B cell (primary cell): ENCODE data around the gene MLH3. TPM values are rescaled to one million over a fixed set of nuclear protein-coding genes. Genes with fewer than 3 reads are reported as not detected.

ENCODE experiments used
- ATAC-seq: fragments of 200-7000 bp; cut with Tn5 transposase; one replicate; pipeline ENCODE4 v1.10.0; 2021; ENCODE audit warnings: low read depth, mild to moderate bottlenecking, moderate number of reproducible peaks, moderate library complexity
- CTCF ChIA-PET: fragments of 350-600 bp; sonication (Branson Sonifier 250); formaldehyde crosslinking; loops from one replicate; lab custom pipeline; 2021; ENCODE audit warnings: antibody characterized with exemption, inconsistent platforms; lab: Charles Lee
- POLR2A ChIA-PET: fragments of 350-600 bp; sonication (Branson Sonifier 250); formaldehyde crosslinking; loops from one replicate; lab custom pipeline; 2021; ENCODE audit warnings: antibody characterized with exemption; lab: Charles Lee
- DNase-seq: peaks from one replicate; pipeline ENCODE4 v3.0.0; 2013
- H2AFZ ChIP-seq: 2 replicates; pipeline ENCODE4 v1.6.1; 2012; ENCODE audit warnings: mild to moderate bottlenecking, low read depth, low read length; ENCODE audit not compliant: insufficient read depth, poor library complexity, severe bottlenecking
- H3K27ac ChIP-seq, 2 donors: 1 replicate in 1 of 2; 2 replicates in 1 of 2; pipeline ENCODE4 v1.5.1; 2012 to 2013; ENCODE audit warnings: low read length in 2 of 2, mild to moderate bottlenecking in 2 of 2, moderate library complexity in 1 of 2
- H3K27me3 ChIP-seq, 4 experiments: fragments of 200-600 bp in 1 of 4; sonication (generic) in 1 of 4; replicated peaks in 1 of 4; 1 replicate in 2 of 4; 2 replicates in 2 of 4; pipeline versions ENCODE4 v1.6.1 to v1.7.0; 2013 to 2016; ENCODE audit warnings: low read length in 3 of 4, mild to moderate bottlenecking in 2 of 4, mixed read lengths in 1 of 4, moderate library complexity in 1 of 4; ENCODE audit not compliant: insufficient read depth in 4 of 4, control insufficient read depth in 3 of 4; ENCODE audit errors: control extremely low read depth in 1 of 4
- H3K36me3 ChIP-seq, 2 experiments: replicated peaks in 1 of 2; 1 replicate in 1 of 2; 2 replicates in 1 of 2; pipeline versions ENCODE4 v1.6.1 to v1.7.1; 2013; ENCODE audit warnings: low read length in 1 of 2; ENCODE audit not compliant: insufficient read depth in 2 of 2, control insufficient read depth in 1 of 2; ENCODE audit errors: control extremely low read depth in 1 of 2, extremely low read depth in 1 of 2
- H3K4me1 ChIP-seq, 2 donors: fragments of 200-600 bp in 1 of 2; sonication (generic) in 1 of 2; 1 replicate in 1 of 2; 2 replicates in 1 of 2; pipeline versions ENCODE4 v1.5.1 to v1.6.1; 2013 to 2017; ENCODE audit warnings: low read length in 2 of 2; ENCODE audit not compliant: control insufficient read depth in 2 of 2, insufficient read depth in 2 of 2
- H3K4me2 ChIP-seq: replicated peaks from 2 replicates; pipeline ENCODE3; 2012; ENCODE audit warnings: mild to moderate bottlenecking, low read depth, low read length; ENCODE audit not compliant: poor library complexity, severe bottlenecking
- H3K4me3 ChIP-seq, 5 experiments: fragments of 200-600 bp in 1 of 5; sonication (generic) in 1 of 5; 1 replicate in 3 of 5; 2 replicates in 2 of 5; pipeline versions ENCODE4 v1.5.1 to v1.7.0; 2011 to 2016; ENCODE audit warnings: low read length in 4 of 5, mild to moderate bottlenecking in 4 of 5, low read depth in 2 of 5, control low read depth in 1 of 5, moderate library complexity in 1 of 5; ENCODE audit not compliant: insufficient read depth in 1 of 5; ENCODE audit errors: control extremely low read depth in 1 of 5, extremely low read depth in 1 of 5
- H3K79me2 ChIP-seq: fragments of 200-600 bp; sonication (generic); one replicate; pipeline ENCODE4 v1.6.0; 2016; ENCODE audit warnings: low read length; ENCODE audit not compliant: control insufficient read depth, insufficient read depth
- H3K9ac ChIP-seq: fragments of 200-600 bp; sonication (generic); 2 replicates; pipeline ENCODE4 v1.6.1; 2017; ENCODE audit warnings: mild to moderate bottlenecking, low read length, moderate library complexity
- H3K9me3 ChIP-seq, 3 donors: one replicate each; pipeline versions ENCODE4 v1.6.1 to v1.7.1; 2013; ENCODE audit warnings: low read length in 2 of 3; ENCODE audit not compliant: control insufficient read depth in 2 of 3, insufficient read depth in 1 of 3; ENCODE audit errors: control extremely low read depth in 1 of 3
- H4K20me1 ChIP-seq: 2 replicates; pipeline ENCODE4 v1.6.0; 2012; ENCODE audit warnings: mild to moderate bottlenecking, low read length; ENCODE audit not compliant: insufficient read depth, control insufficient read depth, poor library complexity, severe bottlenecking
- H3K27ac Mint-ChIP-seq: one replicate; pipeline ENCODE4 v1.8.0; 2021; ENCODE audit warnings: mixed read lengths
- H3K27me3 Mint-ChIP-seq: one replicate; pipeline ENCODE4 v1.8.0; 2021; ENCODE audit warnings: mixed read lengths
- H3K4me1 Mint-ChIP-seq: one replicate; pipeline ENCODE4 v1.8.0; 2021; ENCODE audit warnings: mixed read lengths
- H3K4me3 Mint-ChIP-seq: one replicate; pipeline ENCODE4 v1.8.0; 2021; ENCODE audit warnings: mixed read lengths
- H3K9me3 Mint-ChIP-seq: one replicate; pipeline ENCODE4 v1.8.0; 2022; ENCODE audit warnings: mixed read lengths; ENCODE audit not compliant: insufficient read depth
- EZH2 ChIP-seq: IDR thresholded peaks from 2 replicates; pipeline ENCODE4 v1.6.1; 2012; ENCODE audit warnings: borderline replicate concordance, low read depth, mild to moderate bottlenecking, moderate library complexity, low read length; ENCODE audit not compliant: insufficient read depth, poor library complexity, severe bottlenecking
- WGBS: methylation state at CpG from one replicate; pipeline ENCODE4 v1.1.5; 2013; ENCODE audit warnings: missing lambda C conversion rate; ENCODE audit not compliant: insufficient coverage; 5-methylcytosine and 5-hydroxymethylcytosine counted together
- intact Hi-C: fragments of 100-400 bp; cut with micrococcal nuclease; formaldehyde crosslinking; loops from one replicate; pipeline ENCODE4 v1.10.0; 2022
- polyA plus RNA-seq: library from polyadenylated mRNA; depleted of rRNA; stranded (reverse); fragments of >200 nt; gene quantifications from 2 replicates; pipeline ENCODE4 v1.2.3, GENCODE V29; 2012
- total RNA-seq, 2 donors: library from RNA; stranded (reverse); fragments of 120-200 nt in 1 of 2; gene quantifications; 1 replicate in 1 of 2; 2 replicates in 1 of 2; pipeline versions ENCODE4 v1.2.3 to v1.2.4, GENCODE V29; 2013 to 2022
- TF ChIP-seq, protein P1 (sequence below): fragments of 200-600 bp; IDR thresholded peaks from one replicate; pipeline ENCODE4 v1.8.0; 2022; ENCODE audit warnings: antibody characterized with exemption, mild to moderate bottlenecking

MLH3 gene
- total and polyA plus RNA-seq, 2 donors (not counting 1 experiment from before 2014, with no cell fraction given), result 6.7 to 19.9 TPM

DNA sequence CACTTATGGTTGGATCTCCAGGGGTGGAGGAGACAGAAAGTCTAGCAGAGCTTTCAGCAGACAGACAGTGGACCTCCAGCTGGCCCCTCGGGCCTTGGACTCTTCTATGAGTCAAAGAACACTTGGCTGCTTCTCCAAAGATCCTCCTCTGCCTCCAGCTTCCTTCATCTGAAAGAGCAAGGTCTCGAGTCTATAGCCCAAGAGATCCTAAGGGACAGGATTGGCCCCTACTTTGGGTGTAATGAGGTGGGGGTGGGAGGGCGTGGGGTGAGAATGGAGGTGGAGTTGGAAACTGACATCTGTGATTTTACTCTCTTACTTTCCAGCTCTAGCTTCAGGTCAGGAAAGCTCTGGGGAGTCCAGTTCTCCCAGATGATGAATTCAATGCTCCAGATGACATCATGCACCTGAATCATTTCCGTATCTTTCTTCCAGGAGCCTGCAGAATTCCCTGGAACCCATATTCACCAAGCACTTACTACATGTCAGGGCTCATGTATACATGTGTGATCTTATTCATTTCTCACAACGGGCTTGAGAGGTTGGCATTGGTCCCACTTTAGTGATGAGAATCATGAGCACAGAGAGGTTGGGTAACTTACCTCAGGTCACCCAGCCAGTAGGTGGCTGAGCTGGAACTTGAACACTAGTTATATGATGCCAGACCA is 85.6 kb downstream of the MLH3 start:
- Histone ChIP-seq H3K27ac (no peak overlapping the region), H3K4me3 (no peak overlapping the region), H3K79me2 (no peaks in the 10 kb centered on the region), H4K20me1 (no peaks in the 10 kb centered on the region), H3K4me2 (no peak overlapping the region), H3K9ac (no peak overlapping the region), H2AFZ (no peak overlapping the region), H3K36me3 (no peaks in the 10 kb centered on the region), H3K4me1 (peaks cover 17 to 22% of the 10 kb centered on the region in 2 donors), H3K9me3 (no peaks in the 10 kb centered on the region), H3K27me3 (no peaks in the 10 kb centered on the region)
- DNase-seq (no peak), ATAC-seq (no peak)
- WGBS, result no CpG with 5 or more reads among the region's 5 CpGs
- Mint-ChIP-seq H3K9me3 (no peaks in the 10 kb centered on the region), H3K4me1 (peaks cover 21% of the 10 kb centered on the region), H3K27me3 (no peaks in the 10 kb centered on the region), H3K4me3 (no peak overlapping the region), H3K27ac (no peak overlapping the region)
- TF ChIP-seq, protein P1, sequence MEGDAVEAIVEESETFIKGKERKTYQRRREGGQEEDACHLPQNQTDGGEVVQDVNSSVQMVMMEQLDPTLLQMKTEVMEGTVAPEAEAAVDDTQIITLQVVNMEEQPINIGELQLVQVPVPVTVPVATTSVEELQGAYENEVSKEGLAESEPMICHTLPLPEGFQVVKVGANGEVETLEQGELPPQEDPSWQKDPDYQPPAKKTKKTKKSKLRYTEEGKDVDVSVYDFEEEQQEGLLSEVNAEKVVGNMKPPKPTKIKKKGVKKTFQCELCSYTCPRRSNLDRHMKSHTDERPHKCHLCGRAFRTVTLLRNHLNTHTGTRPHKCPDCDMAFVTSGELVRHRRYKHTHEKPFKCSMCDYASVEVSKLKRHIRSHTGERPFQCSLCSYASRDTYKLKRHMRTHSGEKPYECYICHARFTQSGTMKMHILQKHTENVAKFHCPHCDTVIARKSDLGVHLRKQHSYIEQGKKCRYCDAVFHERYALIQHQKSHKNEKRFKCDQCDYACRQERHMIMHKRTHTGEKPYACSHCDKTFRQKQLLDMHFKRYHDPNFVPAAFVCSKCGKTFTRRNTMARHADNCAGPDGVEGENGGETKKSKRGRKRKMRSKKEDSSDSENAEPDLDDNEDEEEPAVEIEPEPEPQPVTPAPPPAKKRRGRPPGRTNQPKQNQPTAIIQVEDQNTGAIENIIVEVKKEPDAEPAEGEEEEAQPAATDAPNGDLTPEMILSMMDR, result no peak
- TF ChIP-seq EZH2, result no peak
- intact Hi-C loops, result no loop called here
- ChIA-PET POLR2A (no interaction called here), CTCF (interaction anchor here (1.0 to 1.4 kb wide), 2 partner anchors 18 to 105 kb away, joined by 3 to 4 read pairs; no protein-coding TSS in a partner anchor)

DNA sequence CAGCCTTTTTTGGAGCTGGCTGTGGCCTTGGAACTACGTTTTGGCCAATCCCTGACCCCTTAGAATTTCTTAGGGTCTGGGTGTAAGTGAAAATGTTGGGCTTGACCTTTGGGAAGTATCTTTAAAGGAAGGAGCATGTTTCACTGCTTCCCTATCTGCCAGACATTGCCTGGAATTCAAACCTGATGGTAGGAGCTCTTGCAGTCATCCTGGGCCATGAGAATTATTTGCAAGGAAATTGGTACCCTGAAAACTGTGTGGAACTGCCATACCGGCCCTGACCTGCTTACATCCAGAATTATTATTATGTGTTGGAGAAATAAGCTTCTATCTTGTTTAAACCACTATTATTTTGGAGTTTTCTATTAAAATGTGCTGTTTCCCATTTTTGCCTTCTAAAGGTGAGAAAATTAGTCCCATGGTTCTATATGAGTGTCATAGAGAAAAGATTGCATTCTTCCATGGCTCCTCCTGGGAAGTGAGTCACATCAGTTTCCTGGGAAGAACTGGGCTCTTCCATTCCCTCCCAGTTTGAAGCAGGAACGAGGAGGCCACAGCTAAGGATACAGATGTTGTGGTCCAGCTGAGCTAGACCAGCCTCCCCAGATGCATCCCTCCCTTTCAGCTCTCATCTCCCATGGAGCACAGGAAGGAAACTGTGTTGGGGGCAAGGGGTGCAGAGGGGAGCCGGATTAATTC is 86.3 kb downstream of the MLH3 start:
- Histone ChIP-seq H3K4me1 (peaks cover 17 to 22% of the 10 kb centered on the region in 2 donors), H2AFZ (no peak overlapping the region), H3K4me3 (no peak overlapping the region), H3K4me2 (no peak overlapping the region), H3K36me3 (no peaks in the 10 kb centered on the region), H3K79me2 (no peaks in the 10 kb centered on the region), H3K9ac (no peak overlapping the region), H3K27ac (no peak overlapping the region), H4K20me1 (no peaks in the 10 kb centered on the region), H3K9me3 (no peaks in the 10 kb centered on the region), H3K27me3 (no peaks in the 10 kb centered on the region)
- WGBS, result 64% methylated on average over 3 of the region's 4 CpGs
- TF ChIP-seq EZH2, result no peak
- TF ChIP-seq, protein P1, result no peak
- ChIA-PET POLR2A (no interaction called here), CTCF (interaction anchor here (0.5 to 1.4 kb wide), 4 partner anchors 18 to 143 kb away, joined by 3 to 5 read pairs (median 4); partner anchors contain the start of gene EIF2B2)
- Mint-ChIP-seq H3K4me3 (no peak overlapping the region), H3K27ac (no peak overlapping the region), H3K9me3 (no peaks in the 10 kb centered on the region), H3K4me1 (peaks cover 21% of the 10 kb centered on the region), H3K27me3 (no peaks in the 10 kb centered on the region)
- intact Hi-C loops, result no loop called here
- DNase-seq (no peak), ATAC-seq (no peak)
